HG03457 (cell line): Measurements from ENCODE around the gene ZMYND8.
"Not testable (repeated sequence)": the region's sequence is repeated elsewhere in the genome, so short reads cannot be mapped to it uniquely, and the experiment has no call there.

Experiments used
- ATAC-seq: cut with Tn5 transposase; IDR thresholded peaks from one replicate; pipeline ENCODE4 v1.9.1; 2021; ENCODE audit warnings: moderate number of reproducible peaks; ENCODE audit not compliant: unreplicated experiment

The ZMYND8 gene

GRCh38 chr20:47188540-47188939 lies 168.0 kb downstream of the ZMYND8 start:
- ATAC-seq, result no peak

DNA sequence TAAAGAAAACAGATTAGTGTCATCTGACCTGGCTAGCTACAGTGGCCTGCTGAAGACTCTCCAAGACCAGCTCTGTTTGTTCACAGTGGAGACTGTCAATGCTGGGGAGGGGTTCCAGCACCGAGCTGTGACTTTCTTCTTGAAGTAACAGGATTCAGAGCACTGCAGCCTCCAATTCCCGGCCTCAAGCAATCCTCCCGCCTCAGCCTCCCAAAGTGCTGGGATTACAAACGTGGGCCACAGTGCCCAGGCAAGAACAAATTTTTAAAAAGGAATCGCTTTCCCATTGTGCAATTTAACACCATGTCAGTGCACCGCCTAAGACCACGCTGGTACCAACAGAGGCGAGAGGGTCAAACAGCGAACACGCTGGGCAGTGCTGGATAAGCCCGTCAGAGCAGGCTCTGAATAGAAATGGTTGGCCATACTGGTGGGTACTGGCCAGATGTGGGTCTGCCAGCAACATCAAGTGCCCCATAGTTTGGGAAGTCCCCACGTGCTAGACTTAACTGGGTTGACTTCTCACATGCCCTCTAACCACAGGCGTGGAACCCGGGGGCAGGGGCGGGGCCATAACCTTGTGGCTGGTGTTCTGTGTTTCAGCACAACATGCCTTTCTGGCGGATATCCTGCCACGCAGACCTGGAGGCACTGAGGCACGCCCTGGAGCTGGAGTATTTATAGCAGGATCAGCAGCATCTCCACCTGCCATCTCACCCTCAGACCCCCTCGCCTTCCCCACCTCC lies 168.9 kb downstream of the ZMYND8 start:
- no peak for ATAC-seq

DNA sequence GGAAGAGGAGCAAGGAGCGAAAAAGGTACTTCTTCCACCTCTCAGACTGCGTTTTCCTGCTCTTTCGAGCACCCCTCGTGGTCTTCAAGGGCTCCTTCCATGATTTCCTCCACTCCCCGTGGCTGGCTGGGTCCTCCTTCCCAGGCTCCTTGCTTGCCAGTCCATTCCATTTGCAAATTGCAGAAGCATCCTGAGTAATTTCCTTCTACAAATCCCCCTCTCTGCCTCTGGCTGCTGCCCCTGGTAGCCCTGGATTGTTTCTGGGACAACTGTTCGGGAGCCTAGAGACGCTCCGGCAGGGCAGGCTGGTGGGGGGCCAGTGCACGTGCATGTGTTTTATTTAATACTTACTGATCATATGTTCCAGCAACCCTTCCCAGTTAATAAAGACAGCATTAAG lies 173.1 kb downstream of the ZMYND8 start:
- ATAC-seq, result no peak

DNA sequence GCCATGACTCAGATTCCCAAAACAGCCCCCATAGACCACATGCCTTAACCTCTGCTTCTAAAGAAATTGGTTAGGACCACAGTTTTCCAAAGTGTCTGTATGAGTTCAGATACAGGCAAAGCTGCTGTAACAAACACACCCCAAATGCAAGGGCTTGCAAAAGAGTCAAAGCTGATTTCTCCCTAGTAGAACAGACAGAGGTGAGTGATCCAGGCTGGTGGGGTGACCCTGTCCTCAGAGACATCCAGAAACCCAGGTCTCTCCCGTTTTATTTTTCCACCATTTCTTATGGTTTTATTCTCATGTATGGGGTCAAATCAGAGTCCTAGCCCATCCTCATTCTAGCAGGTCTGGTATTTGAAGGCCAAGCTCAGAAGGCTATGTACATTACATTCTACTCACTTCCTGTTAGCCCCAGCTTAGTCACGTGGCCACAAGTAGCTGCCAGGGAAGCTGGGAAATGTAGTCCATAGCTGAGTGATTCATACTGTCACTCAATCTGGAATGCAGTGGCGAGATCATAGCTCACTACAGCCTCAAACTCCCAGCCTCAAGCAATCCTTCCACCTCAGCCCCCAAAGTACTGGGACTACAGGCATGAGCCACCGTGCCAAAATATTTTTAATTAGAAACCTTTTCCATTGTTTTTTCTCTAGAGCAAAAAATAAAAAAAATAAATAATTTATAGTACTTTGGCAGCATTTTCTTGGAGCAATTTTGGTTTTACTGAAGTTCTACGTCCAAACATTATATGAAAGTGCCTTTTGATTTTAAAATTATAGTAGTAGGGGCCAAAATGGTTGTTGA lies 175.2 kb downstream of the ZMYND8 start:
- ATAC-seq, result no peak

- no peak for ATAC-seq
Observed at GRCh38 chr20:47179267-47179666, 177.2 kb downstream of the ZMYND8 start.

DNA sequence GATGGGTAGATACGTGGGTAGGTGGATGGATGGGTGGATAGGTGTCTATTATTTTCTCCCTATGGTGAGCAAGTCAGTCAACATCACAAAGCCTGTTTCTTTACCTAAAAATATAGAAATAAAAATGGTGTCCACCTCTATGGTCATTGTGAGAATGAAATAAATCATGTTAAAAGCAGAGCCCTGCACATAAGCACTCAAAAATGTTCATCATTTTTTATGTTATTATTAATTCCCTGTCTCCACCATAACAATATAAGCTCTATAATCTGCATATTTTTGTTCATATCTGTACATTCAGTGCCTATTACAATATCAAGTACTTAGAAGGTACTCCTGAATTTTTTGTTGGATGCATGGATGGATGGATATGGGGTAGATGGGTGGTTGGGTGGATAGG lies 177.6 kb downstream of the ZMYND8 start:
- no peak for ATAC-seq

DNA sequence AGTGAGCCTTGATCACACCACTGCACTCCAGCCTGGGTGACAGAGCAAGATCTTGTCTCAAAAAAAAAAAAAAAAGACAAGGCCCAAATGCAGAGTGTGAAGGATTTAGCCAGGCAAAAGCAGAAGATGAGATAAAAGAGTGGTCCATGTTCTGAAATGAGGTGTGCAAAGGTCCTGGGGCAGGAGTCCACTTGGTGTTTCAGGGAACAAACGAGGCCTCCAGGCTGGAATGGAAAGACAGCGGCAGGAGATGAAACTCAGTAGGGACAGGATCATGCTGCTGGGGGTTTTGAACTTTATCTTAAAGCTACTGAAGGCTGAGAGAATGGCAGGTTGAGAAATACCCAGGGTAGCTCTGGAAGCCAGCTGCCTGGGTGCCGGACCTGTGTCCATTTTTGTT lies 178.2 kb downstream of the ZMYND8 start:
- no peak for ATAC-seq

DNA sequence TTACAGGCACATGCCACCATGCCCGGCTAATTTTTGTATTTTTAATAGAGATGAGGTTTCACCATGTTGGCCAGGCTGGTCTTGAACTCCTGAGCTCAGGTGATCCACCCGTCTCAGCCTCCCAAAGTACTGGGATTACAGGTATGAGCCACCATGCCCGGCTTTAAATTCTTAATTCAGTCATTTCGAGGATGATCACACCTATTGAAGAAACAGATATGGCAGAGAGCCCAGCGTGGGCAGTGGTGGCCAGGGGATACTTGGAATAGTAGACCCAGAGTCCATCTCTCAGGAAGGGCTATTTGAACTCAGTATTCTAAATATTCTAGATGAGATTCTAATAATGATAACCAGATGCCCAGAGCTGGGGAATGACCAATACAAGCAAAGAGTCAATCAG lies 180.3 kb downstream of the ZMYND8 start:
- ATAC-seq, result not testable (repeated sequence)

- ATAC-seq, result no peak
Observed at GRCh38 chr20:47175493-47175892, 181.0 kb downstream of the ZMYND8 start.

DNA sequence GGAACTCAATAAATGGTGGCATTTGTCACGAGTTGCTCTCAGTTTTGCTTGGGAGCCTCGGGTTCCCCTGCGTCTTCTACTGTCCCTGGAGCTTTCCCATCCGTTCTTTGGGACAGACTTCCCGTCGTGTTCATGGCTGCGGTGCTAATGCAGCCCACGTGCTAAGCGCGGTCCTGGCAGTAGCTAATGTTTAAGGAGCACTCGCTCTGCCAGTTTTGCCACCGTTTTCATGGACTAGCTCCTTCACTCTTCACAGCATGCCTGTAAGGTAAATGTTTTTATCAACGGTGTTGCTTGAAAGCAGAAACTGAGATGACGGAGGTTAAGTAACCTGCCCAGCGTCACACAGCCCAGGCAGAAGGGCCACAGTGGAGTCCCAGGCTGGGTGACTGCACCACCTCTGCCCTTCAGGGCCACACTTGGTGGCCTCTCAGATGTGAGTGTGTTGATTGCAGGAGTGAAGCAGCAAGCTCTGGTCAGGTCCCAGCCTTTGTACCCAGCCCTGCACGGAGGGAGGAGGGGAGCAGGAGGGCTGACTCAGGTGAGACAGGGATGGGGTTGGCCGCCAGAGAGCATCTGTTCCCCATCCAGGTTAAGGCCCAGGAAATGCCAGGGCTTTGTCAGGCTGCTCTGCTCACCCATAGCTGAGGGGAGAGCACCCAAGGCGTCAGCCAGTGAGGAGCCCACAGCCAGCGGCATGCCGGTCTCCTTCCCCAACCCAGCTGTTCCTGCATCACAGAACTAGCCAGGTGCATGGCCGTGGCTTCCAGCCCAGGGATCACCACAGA lies 181.8 kb downstream of the ZMYND8 start:
- no peak for ATAC-seq

DNA sequence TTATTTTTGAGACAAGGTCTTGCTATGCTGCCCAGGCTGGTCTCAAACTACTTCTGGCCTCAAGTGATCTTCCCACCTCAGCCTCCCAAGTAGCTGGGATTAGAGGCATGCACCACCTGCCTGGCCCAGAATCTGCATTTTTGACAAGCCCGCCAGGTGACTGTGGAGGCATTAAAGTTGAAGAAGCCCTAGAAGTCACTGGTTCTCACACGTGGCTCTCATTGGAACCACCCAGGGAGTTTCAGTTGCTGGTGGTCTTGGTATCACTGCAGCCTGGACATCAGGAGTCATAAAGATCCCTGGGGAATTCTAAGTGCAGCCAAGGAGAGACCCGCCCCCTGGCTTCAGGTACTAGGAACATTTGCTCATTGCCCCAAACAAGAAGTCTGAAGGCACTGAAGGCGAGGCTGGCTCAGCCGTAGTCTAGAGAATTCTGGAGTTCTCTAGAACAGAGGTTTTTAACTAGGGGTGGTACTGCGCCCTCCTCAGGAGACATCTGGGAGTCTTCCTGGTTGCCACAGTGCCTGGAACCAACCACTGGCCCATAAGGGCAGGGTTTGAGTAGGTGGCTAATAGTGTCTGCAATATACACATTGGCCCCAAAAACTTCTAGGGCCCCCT lies 182.8 kb downstream of the ZMYND8 start:
- ATAC-seq, result no peak

GRCh38 chr20:47172579-47172978 lies 183.9 kb downstream of the ZMYND8 start:
- no peak for ATAC-seq

DNA sequence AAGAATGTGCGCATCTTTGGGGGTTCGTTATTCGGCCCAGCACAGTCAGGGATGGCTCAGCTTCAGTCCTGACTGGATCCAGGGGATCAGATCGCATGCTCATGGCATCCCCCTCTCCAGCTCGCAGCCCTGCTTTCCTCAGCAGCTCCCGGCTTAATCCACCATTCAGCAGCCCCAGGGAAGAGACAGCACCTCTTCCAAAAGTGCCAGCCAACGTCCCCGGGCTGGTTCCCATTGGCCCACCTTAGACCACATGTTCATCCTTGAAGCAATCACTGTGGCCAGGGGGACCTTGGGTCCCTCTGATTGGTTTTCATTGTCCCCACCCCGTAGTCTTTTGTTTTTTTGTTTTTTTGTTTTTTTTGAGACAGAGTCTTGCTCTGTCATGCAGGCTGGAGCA lies 188.7 kb downstream of the ZMYND8 start:
- ATAC-seq, result no peak

DNA sequence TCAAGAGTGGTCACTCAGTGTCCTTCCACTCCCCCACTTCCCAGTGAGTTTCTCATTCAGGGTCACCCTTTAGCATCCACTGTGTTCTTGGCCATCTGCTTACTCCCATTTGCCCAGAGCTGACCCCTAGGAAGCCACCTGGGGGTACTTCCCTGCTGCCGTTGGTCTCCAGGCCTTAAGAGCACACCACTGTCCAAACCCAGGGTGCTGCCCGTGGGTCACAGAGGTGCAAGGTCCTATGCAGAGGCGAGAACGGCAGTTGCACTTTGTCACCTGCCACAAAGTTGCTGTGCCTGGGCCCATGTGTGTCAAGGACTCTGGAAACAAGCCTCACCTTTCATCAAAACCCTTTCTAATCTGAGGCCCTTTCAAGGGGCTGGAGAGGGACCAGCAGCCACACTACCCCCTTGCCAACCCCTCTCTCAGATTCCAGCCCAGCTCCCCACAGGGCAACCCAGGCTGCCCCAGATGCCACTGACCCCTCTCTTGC lies 191.1 kb downstream of the ZMYND8 start:
- no peak for ATAC-seq

GRCh38 chr20:47164140-47164539 lies 192.4 kb downstream of the ZMYND8 start:
- ATAC-seq, result no peak

DNA sequence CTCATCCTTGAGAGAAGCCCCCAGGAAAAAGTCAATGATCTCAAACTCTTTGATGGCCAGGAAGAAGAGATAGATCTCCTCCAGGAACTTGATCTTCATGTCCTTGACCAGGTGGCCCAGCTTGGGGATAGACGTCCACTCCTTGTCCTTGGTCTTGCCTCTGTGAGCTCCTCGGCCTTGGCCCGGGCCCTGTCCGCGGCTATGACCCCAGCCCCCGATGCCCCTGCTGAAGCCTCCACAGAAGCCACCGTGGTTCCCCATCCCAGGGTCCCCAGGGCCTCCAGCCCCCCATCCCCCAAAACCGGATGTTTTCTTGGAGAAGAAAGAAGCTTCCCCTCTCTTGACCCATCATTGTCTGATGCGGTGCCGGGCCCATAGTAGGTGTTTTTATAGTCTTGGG lies 195.1 kb downstream of the ZMYND8 start:
- ATAC-seq, result no peak

- ATAC-seq, result no peak
Observed at GRCh38 chr20:47160992-47161391, 195.5 kb downstream of the ZMYND8 start.

- no peak for ATAC-seq
Observed at GRCh38 chr20:47160240-47160639, 196.3 kb downstream of the ZMYND8 start.
